ENCODE results near the gene RHO.

DNA sequence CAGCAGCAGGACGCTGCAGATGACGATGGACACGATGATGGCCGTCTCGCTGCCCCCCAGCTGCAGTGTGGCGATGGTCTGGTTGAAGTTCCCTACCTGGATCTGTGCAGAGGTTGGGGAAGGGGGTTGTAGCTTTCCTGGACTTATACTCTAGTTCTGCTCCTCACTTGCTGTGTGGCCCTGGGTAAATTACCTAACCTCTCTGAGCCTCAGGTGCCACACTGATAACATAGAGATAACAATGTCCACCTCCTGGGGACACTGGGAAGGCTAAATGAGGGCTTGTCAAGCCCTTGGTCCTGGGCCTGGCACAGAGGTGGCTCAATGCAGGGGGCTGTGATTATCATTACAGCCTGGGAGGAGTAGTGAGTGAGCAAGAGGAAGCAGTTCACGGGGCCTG, 41.4 kb downstream of the RHO start:
- TF ChIP-seq EZH2 (IDR thresholded peaks at IDR 0.05) (no peak), POLR2AphosphoS5 (IDR thresholded peaks at IDR 0.05; ENCODE audit: borderline replicate concordance, low read depth, low read length) (no peak), FOXP2 (optimal IDR thresholded peaks at IDR 0.05; ENCODE audit: control extremely low read depth, extremely low read length, insufficient read depth) (no peak)
